HG02938 (cell line): ENCODE results near the gene SERPINA6.
"Not testable (repeated sequence)": the region's sequence is repeated elsewhere in the genome, so short reads cannot be mapped to it uniquely, and the experiment has no call there.

Experiments
- ATAC-seq: cut with Tn5 transposase; IDR thresholded peaks from one replicate; pipeline ENCODE4 v1.9.1; 2021; ENCODE audit warnings: mild to moderate bottlenecking, moderate library complexity; ENCODE audit not compliant: unreplicated experiment

SERPINA6 gene

GRCh38 chr14:94322648-94323570 lies at the start of gene SERPINA6:
TSS of gene SERPINA6 (minus strand) at chr14:94323336. CDS start at chr14:94314648, 8,688 bp downstream.
- ATAC-seq, result no peak

GRCh38 chr14:94372021-94372605 lies 49.0 kb upstream of the SERPINA6 start:
- ATAC-seq, result no peak

GRCh38 chr14:94370524-94370910 lies 47.4 kb upstream of the SERPINA6 start:
- no peak for ATAC-seq

GRCh38 chr14:94369766-94370523 lies 46.8 kb upstream of the SERPINA6 start:
- not testable (repeated sequence) for ATAC-seq

GRCh38 chr14:94368956-94369355 lies 45.8 kb upstream of the SERPINA6 start:
- ATAC-seq, result no peak

GRCh38 chr14:94368243-94368590 lies 45.1 kb upstream of the SERPINA6 start:
- ATAC-seq, result no peak

- no peak for ATAC-seq
Observed at GRCh38 chr14:94367347-94368242, 44.5 kb upstream of the SERPINA6 start.

GRCh38 chr14:94366146-94366915 lies 43.2 kb upstream of the SERPINA6 start, which contains the start of gene SERPINA2:
TSS of gene SERPINA2 (minus strand) at chr14:94366698.
- no peak for ATAC-seq

GRCh38 chr14:94365624-94366023 lies 42.5 kb upstream of the SERPINA6 start:
- no peak for ATAC-seq

GRCh38 chr14:94364964-94365363 lies 41.8 kb upstream of the SERPINA6 start:
- ATAC-seq, result no peak

- ATAC-seq, result no peak
Observed at GRCh38 chr14:94364037-94364436, 40.9 kb upstream of the SERPINA6 start.

- ATAC-seq, result no peak
Observed at GRCh38 chr14:94363151-94363624, 40.1 kb upstream of the SERPINA6 start.

- no peak for ATAC-seq
Observed at GRCh38 chr14:94362614-94363133, 39.5 kb upstream of the SERPINA6 start.

GRCh38 chr14:94361682-94362081 lies 38.5 kb upstream of the SERPINA6 start:
- ATAC-seq, result no peak

GRCh38 chr14:94360945-94361565 lies 37.9 kb upstream of the SERPINA6 start:
- ATAC-seq, result no peak

- no peak for ATAC-seq
Observed at GRCh38 chr14:94357166-94357565, 34.0 kb upstream of the SERPINA6 start.

GRCh38 chr14:94356379-94357056 lies 33.4 kb upstream of the SERPINA6 start:
- no peak for ATAC-seq

- no peak for ATAC-seq
Observed at GRCh38 chr14:94355191-94355794, 32.2 kb upstream of the SERPINA6 start.
